Activated T-helper 1 cell treated with anti-CD3 and anti-CD28 coated beads, Interleukin-12 subunit alpha, Interleukin-12 subunit beta, Interleukin-2, Interleukin-4 antibody, amounts not matched to agents 30 ng/mL and 10 ng/mL and 1 ng/mL, durations not matched to agents 14 hours and 24 hours and 36 hours (primary cell): ENCODE measurements around the gene TMEM108. TPM values are rescaled to one million over a fixed set of nuclear protein-coding genes. Genes with fewer than 3 reads are reported as not detected.
"Not testable (repeated sequence)": the region's sequence is repeated elsewhere in the genome, so short reads cannot be mapped to it uniquely, and the experiment has no call there.

Experiments
- DNase-seq: peaks from one replicate; pipeline ENCODE4 v3.0.0; 2021; ENCODE audit warnings: low spot score
- H3K27ac Mint-ChIP-seq: one replicate; pipeline ENCODE4 v1.8.0; 2021; ENCODE audit warnings: mild to moderate bottlenecking, mixed read lengths
- H3K27me3 Mint-ChIP-seq: one replicate; pipeline ENCODE4 v1.8.0; 2022; ENCODE audit warnings: mild to moderate bottlenecking, moderate library complexity, mixed read lengths; ENCODE audit not compliant: insufficient read depth
- H3K36me3 Mint-ChIP-seq: one replicate; pipeline ENCODE4 v1.8.0; 2021; ENCODE audit warnings: low read depth, mixed read lengths
- H3K4me1 Mint-ChIP-seq: one replicate; pipeline ENCODE4 v1.8.0; 2021; ENCODE audit warnings: low read depth, mixed read lengths
- H3K4me3 Mint-ChIP-seq: one replicate; pipeline ENCODE4 v1.8.0; 2021; ENCODE audit warnings: mild to moderate bottlenecking, moderate library complexity, mixed read lengths
- H3K9me3 Mint-ChIP-seq: one replicate; pipeline ENCODE4 v1.8.0; 2021; ENCODE audit warnings: mixed read lengths
- intact Hi-C: fragments of 100-400 bp; cut with micrococcal nuclease; formaldehyde crosslinking; loops from one replicate; pipeline ENCODE4 v1.15.1; 2024
- total RNA-seq: library from RNA; stranded (reverse); gene quantifications from 2 replicates; pipeline ENCODE4 v1.2.3, GENCODE V29; 2022

TMEM108 gene
- total RNA-seq: not detected in 2 replicates

DNA sequence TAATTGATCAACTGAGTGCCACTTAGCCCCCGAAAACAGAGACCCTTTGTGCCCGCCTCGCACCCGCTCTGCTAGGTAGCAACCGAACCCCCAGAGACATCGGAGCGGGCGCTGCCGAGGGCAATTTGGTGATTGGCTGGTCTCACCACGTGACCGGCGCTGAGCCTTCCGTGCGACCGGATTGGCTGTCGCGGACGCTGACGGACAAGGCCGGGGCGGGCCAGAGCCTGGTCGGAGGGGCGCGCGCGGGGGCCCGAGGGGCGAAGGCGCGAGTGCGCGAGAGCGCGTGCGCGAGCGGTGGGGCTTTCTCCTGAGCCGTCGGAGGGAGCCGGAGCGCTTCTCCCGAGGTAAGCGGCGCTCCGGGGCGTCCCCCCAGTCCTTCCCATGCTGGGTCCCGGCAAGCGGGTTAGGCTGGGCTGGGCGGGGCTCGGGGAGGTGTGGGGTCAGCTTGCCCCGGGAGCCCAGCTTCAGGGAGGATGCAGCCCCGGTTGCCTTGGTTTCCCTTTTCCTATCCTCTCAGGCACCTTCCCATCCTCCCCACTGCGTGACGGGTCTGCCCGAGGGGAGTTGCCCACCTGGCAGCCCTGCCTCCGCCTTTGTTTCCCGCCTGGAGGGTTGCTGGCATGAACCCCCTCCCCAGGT lies at the start of gene TMEM108:
TMEM108 (plus strand) TSS at position 303 of the 642 bp plus-strand sequence.
- H3K9me3 Mint-ChIP-seq: no peaks in the 10 kb centered on the region
- peaks cover 5% of the 10 kb centered on the region for H3K4me1 Mint-ChIP-seq
- H3K27ac Mint-ChIP-seq: no peak within 1 kb of the TSS
- intact Hi-C loops: no loop called here
- H3K27me3 Mint-ChIP-seq: peaks cover 52% of the 10 kb centered on the region
- H3K4me3 Mint-ChIP-seq: peak within 1 kb of the TSS; percentile 71
- no peaks in the 10 kb centered on the region for H3K36me3 Mint-ChIP-seq
- peak; percentile 4 for DNase-seq

DNA sequence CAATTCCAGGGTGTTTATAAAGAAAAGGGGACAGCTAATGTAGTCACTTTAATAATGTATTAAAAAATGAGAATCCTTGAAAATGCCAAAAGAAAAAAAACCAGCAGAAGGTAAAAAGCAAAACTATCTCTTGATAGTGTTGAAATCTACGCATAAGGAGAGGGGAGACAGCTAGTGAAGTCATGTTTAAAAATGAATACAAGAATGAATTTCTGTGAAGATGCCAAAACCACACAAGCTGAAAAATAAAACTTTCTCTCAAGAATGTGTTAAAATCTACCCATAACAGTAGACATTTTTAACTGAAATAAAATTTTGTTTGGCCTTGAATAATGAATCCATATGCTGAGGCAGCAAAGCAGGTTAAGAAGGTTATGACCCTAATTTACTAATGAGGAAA lies 42.2 kb upstream of the TMEM108 start:
- Mint-ChIP-seq H3K9me3 (no peaks in the 10 kb centered on the region), H3K36me3 (no peaks in the 10 kb centered on the region), H3K27ac (no peak overlapping the region), H3K27me3 (no peaks in the 10 kb centered on the region), H3K4me1 (no peaks in the 10 kb centered on the region), H3K4me3 (no peak overlapping the region)
- intact Hi-C loops: no loop called here
- DNase-seq: no peak

DNA sequence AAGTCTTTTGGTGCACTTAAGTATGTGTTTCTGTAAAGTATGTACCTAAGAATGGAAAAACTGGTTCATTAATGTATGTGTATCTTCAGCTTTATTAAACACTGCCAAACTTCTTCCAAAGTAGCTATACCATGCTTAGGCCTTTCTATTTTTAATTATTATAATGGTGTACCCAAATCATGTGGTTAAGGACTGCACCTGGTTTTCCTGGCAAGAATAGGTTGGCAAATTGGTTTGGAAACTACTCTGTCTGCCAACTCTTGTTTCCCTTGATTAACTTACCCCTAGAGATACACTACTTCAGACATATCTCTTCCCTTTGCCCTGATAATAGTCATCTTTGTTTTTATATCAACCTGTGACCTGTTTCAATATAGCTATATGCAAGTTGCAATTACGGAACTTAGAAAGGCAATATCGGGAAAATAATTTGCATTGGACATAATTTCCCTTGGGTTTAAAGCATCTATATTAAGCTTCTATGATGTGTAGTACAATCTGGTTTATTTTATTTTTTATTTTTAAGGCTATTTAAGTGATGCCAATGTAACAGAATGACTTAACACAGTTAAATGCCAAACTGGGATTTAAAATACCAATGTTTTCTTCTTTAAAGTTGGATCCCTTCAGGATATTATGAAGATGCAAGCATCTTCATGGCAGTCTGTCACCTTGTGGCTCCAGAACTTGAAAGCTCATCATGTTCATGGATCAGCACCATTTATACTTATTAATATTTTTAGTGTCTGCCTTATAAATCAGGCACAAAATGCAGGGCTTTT lies 40.6 kb upstream of the TMEM108 start:
- intact Hi-C loops: no loop called here
- no peak for DNase-seq
- Mint-ChIP-seq H3K9me3 (no peaks in the 10 kb centered on the region), H3K27me3 (no peaks in the 10 kb centered on the region), H3K36me3 (no peaks in the 10 kb centered on the region), H3K27ac (no peak overlapping the region), H3K4me1 (no peaks in the 10 kb centered on the region), H3K4me3 (no peak overlapping the region)

DNA sequence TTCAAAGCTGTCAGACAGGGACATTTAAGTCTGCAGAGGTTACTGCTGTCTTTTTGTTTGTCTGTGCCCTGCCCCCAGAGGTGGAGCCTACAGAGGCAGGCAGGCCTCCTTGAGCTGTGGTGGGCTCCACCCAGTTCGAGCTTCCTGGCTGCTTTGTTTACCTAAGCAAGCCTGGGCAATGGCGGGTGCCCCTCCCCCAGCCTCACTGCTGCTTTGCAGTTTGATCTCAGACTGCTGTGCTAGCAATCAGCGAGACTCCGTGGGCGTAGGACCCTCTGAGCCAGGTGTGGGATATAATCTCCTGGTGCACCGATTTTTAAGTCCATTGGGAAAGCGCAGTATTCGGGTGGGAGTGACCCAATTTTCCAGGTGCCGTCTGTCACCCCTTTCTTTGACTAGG lies 33.2 kb upstream of the TMEM108 start:
- H3K36me3 Mint-ChIP-seq, H3K4me3 Mint-ChIP-seq, DNase-seq, H3K27me3 Mint-ChIP-seq, H3K4me1 Mint-ChIP-seq, intact Hi-C loops, H3K27ac Mint-ChIP-seq, H3K9me3 Mint-ChIP-seq: not testable (repeated sequence)

DNA sequence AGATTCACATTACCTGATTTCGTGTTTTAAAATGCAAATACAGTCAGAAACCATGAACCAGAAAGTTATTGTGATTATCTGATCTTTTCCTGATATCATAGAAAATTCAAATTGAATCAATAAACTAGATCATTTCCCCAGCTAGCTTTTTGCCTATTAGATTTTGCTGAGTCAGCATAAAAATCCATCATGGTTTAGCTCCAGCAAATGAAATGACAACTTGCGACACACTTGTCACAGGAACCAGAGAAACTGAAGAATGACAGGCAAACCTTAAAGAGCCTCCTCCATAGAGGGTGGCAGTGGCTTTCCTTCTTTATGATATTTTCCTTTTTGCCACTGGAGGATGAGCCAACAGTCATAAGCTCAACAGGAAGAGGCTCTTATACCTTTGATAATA lies 30.6 kb upstream of the TMEM108 start:
- Mint-ChIP-seq H3K9me3 (peaks cover 14% of the 10 kb centered on the region), H3K27me3 (no peaks in the 10 kb centered on the region), H3K27ac (no peak overlapping the region), H3K4me3 (no peak overlapping the region), H3K36me3 (no peaks in the 10 kb centered on the region), H3K4me1 (no peaks in the 10 kb centered on the region)
- intact Hi-C loops: no loop called here
- DNase-seq: no peak

DNA sequence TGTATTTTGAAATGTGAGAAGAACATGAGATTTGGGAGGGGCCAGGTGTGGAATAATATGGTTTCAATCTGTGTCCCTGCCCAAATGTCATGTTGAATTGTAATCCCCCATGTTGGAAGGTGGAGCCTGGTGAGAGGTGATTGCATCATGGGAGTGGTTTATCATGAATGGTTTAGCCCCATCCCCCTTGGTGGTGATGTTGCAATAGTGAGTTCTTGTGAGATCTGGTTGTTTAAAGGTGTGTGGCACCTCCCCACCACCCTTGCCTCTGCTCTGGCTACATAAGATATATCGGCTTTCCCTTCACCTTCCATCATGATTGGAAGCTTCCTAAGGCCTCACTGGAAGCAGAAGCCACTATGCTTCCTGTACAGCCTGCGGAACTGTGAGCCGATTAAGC lies 23.9 kb upstream of the TMEM108 start:
- intact Hi-C loops: no loop called here
- Mint-ChIP-seq H3K4me3 (no peak overlapping the region), H3K9me3 (peaks cover 5% of the 10 kb centered on the region), H3K36me3 (no peaks in the 10 kb centered on the region), H3K4me1 (no peaks in the 10 kb centered on the region), H3K27ac (no peak overlapping the region), H3K27me3 (no peaks in the 10 kb centered on the region)
- no peak for DNase-seq

DNA sequence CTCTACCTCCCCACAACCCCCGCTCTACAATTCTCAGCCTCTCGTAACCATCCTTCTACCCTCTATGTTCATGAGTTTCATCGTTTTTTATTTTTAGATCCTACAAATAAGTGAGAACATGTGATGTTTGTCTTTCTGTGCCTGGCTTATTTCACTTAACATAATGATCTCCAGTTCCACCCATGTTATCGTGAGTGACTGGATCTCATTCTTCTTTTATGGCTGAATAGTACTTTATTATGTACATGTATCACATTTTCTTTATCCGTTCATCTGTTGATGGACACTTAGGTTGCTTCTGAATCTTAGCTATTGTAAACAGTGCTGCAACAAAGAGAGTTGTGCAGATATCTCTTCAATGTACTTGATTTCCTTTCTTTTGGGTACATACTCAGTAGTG lies 22.6 kb upstream of the TMEM108 start:
- H3K27ac Mint-ChIP-seq, H3K36me3 Mint-ChIP-seq, H3K27me3 Mint-ChIP-seq, DNase-seq, H3K9me3 Mint-ChIP-seq, intact Hi-C loops, H3K4me3 Mint-ChIP-seq, H3K4me1 Mint-ChIP-seq: not testable (repeated sequence)

DNA sequence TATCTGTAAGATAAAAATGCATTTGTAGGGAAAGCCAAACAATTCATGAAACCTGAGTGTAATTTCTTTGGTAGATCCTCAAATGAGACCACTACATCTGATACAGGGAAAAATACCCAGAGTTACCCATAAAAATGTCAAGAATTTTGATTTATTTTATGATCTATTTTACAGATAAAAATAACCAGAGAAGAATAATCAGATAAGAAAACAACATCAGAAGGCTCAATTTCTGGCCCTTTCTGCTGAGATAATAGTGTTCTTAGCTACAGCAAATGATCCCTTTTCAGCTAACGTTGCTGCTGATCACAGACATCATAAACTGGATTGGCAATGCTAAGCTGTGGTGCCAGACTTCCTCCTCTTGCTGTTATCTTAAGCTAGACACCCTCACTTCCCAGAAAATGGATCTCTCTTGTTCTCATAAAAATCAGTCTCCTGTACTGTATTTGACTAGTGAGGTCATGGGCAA lies 21.3 kb upstream of the TMEM108 start:
- H3K9me3 Mint-ChIP-seq: peaks cover 5% of the 10 kb centered on the region
- no peak for DNase-seq
- no peaks in the 10 kb centered on the region for H3K27me3 Mint-ChIP-seq
- H3K27ac Mint-ChIP-seq: no peak overlapping the region
- intact Hi-C loops: no loop called here
- no peak overlapping the region for H3K4me3 Mint-ChIP-seq
- H3K36me3 Mint-ChIP-seq: no peaks in the 10 kb centered on the region
- H3K4me1 Mint-ChIP-seq: no peaks in the 10 kb centered on the region

DNA sequence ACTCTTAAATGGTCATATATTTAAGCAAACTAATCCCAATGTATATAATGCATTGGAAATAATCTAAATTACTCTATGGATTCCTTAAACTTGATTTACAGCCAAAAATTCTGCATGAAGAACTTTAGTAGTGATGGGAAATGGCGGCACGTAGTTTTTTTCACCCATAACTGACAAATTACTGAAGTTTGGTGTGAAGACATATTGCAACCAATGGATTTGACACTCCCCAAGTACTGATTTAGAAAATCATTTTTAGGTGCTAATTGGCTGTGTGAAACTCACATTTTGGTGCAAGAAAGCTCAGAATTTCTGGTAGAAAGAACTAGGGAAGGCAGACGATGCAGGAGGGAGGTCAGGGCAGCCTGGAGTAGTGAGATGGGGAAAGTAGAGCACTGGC lies 19.3 kb upstream of the TMEM108 start:
- no peak overlapping the region for H3K4me3 Mint-ChIP-seq
- DNase-seq: no peak
- H3K9me3 Mint-ChIP-seq: no peaks in the 10 kb centered on the region
- H3K27me3 Mint-ChIP-seq: no peaks in the 10 kb centered on the region
- H3K4me1 Mint-ChIP-seq: no peaks in the 10 kb centered on the region
- intact Hi-C loops: no loop called here
- no peaks in the 10 kb centered on the region for H3K36me3 Mint-ChIP-seq
- no peak overlapping the region for H3K27ac Mint-ChIP-seq

DNA sequence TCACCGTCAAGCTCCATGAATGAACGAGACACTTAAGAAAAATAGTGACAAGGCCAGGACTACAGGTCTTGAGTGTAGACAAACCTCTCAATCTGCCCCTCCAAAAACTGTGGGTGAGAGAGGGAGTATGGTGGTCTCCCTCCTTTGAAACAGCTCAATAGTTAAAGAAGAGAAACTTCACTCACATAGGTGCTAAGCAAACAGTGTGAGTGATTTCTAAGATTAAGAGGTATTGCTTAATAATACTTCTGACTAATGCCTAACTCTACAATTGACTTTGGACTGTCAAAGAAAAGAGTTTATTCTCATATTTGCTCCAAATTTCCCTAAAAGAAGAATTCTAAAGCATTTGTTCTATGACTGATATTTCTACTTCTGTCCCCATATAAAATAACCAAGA lies 17.0 kb upstream of the TMEM108 start:
- intact Hi-C loops: no loop called here
- H3K4me1 Mint-ChIP-seq: no peaks in the 10 kb centered on the region
- no peak overlapping the region for H3K4me3 Mint-ChIP-seq
- no peaks in the 10 kb centered on the region for H3K36me3 Mint-ChIP-seq
- H3K27me3 Mint-ChIP-seq: no peaks in the 10 kb centered on the region
- no peaks in the 10 kb centered on the region for H3K9me3 Mint-ChIP-seq
- DNase-seq: no peak
- no peak overlapping the region for H3K27ac Mint-ChIP-seq

DNA sequence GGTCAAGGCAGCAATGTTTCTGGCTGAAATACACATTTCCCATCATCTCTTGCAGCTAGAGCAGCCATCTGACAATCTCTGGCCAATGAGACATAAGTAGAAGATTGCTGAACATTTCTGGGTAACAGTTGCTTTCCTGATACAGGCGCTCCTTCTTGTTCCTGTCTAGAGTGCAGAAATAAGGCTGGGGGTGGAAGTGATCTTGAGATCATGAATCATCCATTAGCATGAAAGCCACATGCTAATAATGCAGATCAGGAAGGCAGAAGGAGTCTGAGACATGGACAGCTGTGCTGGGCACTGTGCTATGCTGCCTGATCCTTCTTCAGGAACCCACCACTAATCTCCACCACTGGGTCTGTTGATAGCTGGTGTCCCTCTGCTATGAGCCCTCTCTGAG lies 14.8 kb upstream of the TMEM108 start:
- Mint-ChIP-seq H3K4me3 (no peak overlapping the region), H3K27ac (no peak overlapping the region), H3K4me1 (no peaks in the 10 kb centered on the region), H3K27me3 (no peaks in the 10 kb centered on the region), H3K9me3 (no peaks in the 10 kb centered on the region), H3K36me3 (no peaks in the 10 kb centered on the region)
- intact Hi-C loops: no loop called here
- DNase-seq: no peak

DNA sequence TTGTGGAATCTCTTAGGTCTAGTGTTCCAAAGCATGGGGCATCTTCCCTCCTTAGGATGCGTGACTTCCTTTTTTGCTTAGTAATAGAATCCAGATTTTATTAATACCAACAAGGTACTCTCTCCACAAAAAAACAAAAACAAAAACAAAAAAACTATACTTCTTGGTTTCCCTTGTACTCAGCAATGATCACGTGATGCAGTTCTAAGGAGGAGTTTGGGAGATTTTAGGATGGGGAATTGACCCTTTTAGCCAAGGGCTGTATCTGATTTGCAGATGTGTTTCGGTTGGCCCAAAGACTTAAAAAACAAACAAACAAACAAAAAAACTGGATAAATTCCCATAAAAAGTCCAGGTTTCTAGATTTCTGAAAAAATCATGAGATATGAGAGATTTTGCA lies 12.6 kb upstream of the TMEM108 start:
- no peaks in the 10 kb centered on the region for H3K9me3 Mint-ChIP-seq
- DNase-seq: no peak
- no peaks in the 10 kb centered on the region for H3K4me1 Mint-ChIP-seq
- H3K36me3 Mint-ChIP-seq: no peaks in the 10 kb centered on the region
- intact Hi-C loops: no loop called here
- H3K27me3 Mint-ChIP-seq: no peaks in the 10 kb centered on the region
- H3K4me3 Mint-ChIP-seq: no peak overlapping the region
- no peak overlapping the region for H3K27ac Mint-ChIP-seq

DNA sequence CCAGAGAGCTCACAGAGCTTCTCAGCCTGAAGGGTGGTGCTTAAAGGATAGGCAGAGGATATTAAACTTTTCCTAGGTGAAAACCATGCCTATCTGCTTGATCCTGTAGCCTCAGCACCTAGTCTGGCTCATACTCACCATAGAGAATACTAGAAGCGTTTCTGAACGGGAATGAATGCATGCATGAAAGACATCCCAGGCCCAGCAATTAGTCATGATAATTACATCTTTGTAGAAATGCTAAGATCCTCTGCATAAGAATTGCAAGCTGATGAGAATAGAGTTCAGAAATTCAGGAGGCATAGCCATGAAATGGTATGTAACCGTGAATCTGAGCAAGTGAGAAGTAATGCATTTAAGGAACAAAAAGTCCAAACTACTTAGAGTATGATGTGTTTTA lies 5.9 kb upstream of the TMEM108 start:
- peaks cover 27% of the 10 kb centered on the region for H3K27me3 Mint-ChIP-seq
- no peaks in the 10 kb centered on the region for H3K9me3 Mint-ChIP-seq
- H3K4me3 Mint-ChIP-seq: no peak overlapping the region
- intact Hi-C loops: no loop called here
- no peak overlapping the region for H3K27ac Mint-ChIP-seq
- no peak for DNase-seq
- H3K36me3 Mint-ChIP-seq: no peaks in the 10 kb centered on the region
- H3K4me1 Mint-ChIP-seq: no peaks in the 10 kb centered on the region
